HCT116 (cell line): Measurements from ENCODE around the gene SART1.

Experiments used
- CEBPB ChIP-seq: IDR thresholded peaks from 2 replicates; pipeline ENCODE4 v1.6.1; 2012; ENCODE audit warnings: low read depth
- CTCF ChIP-seq, 3 experiments: fragments of 200-600 bp in 1 of 3; sonication (generic) in 1 of 3; IDR thresholded peaks in 2 of 3; conservative IDR thresholded peaks in 1 of 3; 2 replicates each; pipeline ENCODE4 v1.5.1; 2012 to 2017; ENCODE audit warnings: low read depth in 2 of 3, low read length in 2 of 3, antibody characterized with exemption in 1 of 3, borderline replicate concordance in 1 of 3, control low read depth in 1 of 3, mild to moderate bottlenecking in 1 of 3, mixed read lengths in 1 of 3, mixed run types in 1 of 3, moderate library complexity in 1 of 3; ENCODE audit not compliant: insufficient read depth in 1 of 3
- EZH2 ChIP-seq: fragments of 200-600 bp; sonication (generic); IDR thresholded peaks from 2 replicates; pipeline ENCODE4 v1.6.1; 2017; ENCODE audit warnings: antibody characterized with exemption, mixed run types
- EZH2phosphoT487 ChIP-seq: fragments of 200-600 bp; IDR thresholded peaks from 2 replicates; pipeline ENCODE4 v1.6.1; 2018; ENCODE audit warnings: antibody characterized with exemption, borderline replicate concordance
- FOSL1 ChIP-seq: IDR thresholded peaks from 2 replicates; pipeline ENCODE4 v1.6.1; 2012; ENCODE audit warnings: low read depth
- MAX ChIP-seq: IDR thresholded peaks from 2 replicates; pipeline ENCODE4 v1.6.1; 2012
- POLR2A ChIP-seq: IDR thresholded peaks from 2 replicates; pipeline ENCODE4 v1.7.0; 2011; ENCODE audit warnings: borderline replicate concordance; ENCODE audit not compliant: insufficient read depth, insufficient read length; ENCODE audit errors: extremely low read depth
- POLR2AphosphoS5 ChIP-seq: IDR thresholded peaks from 2 replicates; pipeline ENCODE4 v1.6.1; 2011; ENCODE audit warnings: mild to moderate bottlenecking, low read depth, low read length, moderate library complexity
- REST ChIP-seq: IDR thresholded peaks from 2 replicates; pipeline ENCODE4 v1.6.1; 2012; ENCODE audit warnings: low read depth
- SIN3A ChIP-seq: IDR thresholded peaks from 2 replicates; pipeline ENCODE4 v1.6.1; 2012; ENCODE audit warnings: low read depth
- SRF ChIP-seq: IDR thresholded peaks from 2 replicates; pipeline ENCODE4 v1.6.1; 2012; ENCODE audit warnings: low read depth
- TCF7L2 ChIP-seq: IDR thresholded peaks from 2 replicates; pipeline ENCODE4 v1.7.0; 2011; ENCODE audit warnings: borderline replicate concordance, inconsistent platforms; ENCODE audit not compliant: insufficient read depth, insufficient read length; ENCODE audit errors: extremely low read depth
- ZBTB33 ChIP-seq: IDR thresholded peaks from 2 replicates; pipeline ENCODE4 v1.6.1; 2011; ENCODE audit warnings: mild to moderate bottlenecking, low read length, moderate library complexity; ENCODE audit not compliant: insufficient replicate concordance; ENCODE audit errors: extremely low read depth
- ZNF274 ChIP-seq: fragments of 200-500 bp; sonication (Bioruptor generic); IDR thresholded peaks from 2 replicates; pipeline ENCODE4 v1.6.1; 2014; ENCODE audit warnings: mild to moderate bottlenecking, low read depth, low read length, inconsistent platforms

- TF ChIP-seq CTCF (IDR thresholded peaks at IDR 0.05 in 2 of 3, conservative IDR thresholded peaks at IDR 0.05 in 1 of 3; ENCODE audit: borderline replicate concordance in 1 of 3, insufficient read depth in 1 of 3, low read depth in 2 of 3, low read length in 2 of 3) (no peak), POLR2AphosphoS5 (no peak), ZNF274 (no peak), EZH2 (no peak), REST (no peak), POLR2A (no peak), FOSL1 (no peak), CEBPB (no peak), TCF7L2 (no peak), EZH2phosphoT487 (no peak), SIN3A (no peak), ZBTB33 (no peak), MAX (no peak), SRF (no peak)
Measured at GRCh38 chr11:65942531-65942930, 19.0 kb upstream of the SART1 start.
